GM23248 (cell line): ENCODE results near the gene SPTLC3.

Source experiments
- EZH2 ChIP-seq: fragments of 200-600 bp; sonication (generic); IDR thresholded peaks from 2 replicates; pipeline ENCODE4 v1.6.1; 2018; ENCODE audit warnings: antibody characterized with exemption, mild to moderate bottlenecking; ENCODE audit not compliant: insufficient read depth, poor library complexity, severe bottlenecking
- EZH2phosphoT487 ChIP-seq: fragments of 200-600 bp; sonication (generic); IDR thresholded peaks from 2 replicates; pipeline ENCODE4 v1.6.1; 2018; ENCODE audit warnings: antibody characterized with exemption, moderate library complexity, mild to moderate bottlenecking, low read depth; ENCODE audit not compliant: insufficient read depth

DNA sequence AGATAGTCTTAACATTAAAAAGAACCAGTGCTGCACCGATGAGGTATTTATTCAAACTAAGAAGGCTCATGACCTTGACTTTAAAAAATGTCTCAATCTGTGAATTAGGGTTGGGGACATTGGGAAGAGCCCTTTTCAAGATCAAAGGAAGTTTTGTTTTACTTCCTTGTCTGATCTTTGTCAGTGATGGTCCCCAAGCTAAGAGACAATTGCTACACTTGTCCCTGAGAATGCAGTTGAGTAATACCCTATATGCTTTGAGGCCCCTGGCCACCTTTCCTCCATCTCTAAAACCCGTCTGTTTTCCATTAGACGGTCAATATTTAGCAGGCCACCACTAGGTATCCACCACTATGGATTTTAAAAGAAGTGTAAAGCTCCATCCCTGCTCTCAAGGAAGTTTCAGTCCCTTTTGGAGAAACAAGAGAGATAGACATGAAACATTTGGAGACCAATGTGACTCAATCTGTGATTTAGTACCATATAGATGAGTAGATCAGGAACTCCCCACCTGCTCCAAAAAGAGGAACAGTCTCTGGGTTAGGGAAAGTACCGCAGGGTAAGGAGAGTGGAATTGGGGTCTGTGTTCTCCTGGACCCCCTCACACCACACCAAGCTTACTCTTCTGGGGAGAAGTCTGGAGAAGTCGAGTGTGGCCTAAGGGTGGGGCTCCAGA lies 113.2 kb downstream of the SPTLC3 start:
- no peak for TF ChIP-seq EZH2phosphoT487
- TF ChIP-seq EZH2 = no peak
